ENCODE results near the gene BICRA.

Gene BICRA

DNA sequence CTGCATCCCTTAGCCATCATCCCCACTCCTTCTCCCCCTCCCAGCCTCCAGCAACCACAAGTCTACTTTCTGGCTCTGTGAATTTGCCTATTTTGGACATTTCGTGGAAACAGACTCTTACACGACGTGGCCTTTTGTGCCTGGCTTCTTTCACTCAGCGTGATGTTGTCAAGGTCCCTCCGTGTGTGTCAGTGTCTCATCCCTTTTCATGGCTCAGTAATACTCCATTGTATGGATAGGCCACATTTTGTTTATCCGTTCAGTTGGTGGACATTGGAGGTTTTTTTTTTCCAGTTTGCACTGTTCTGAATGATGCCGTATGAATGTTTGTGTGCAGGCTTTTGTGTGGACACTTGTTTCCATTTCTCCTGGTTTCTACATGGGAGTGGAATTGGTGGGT lies 38.0 kb downstream of the BICRA start:
- Histone ChIP-seq H3K27me3 (ENCODE audit: control insufficient read depth, insufficient read depth, low read length, poor library complexity, severe bottlenecking) (no peaks in the 10 kb centered on the region), H3K4me1 (ENCODE audit: control insufficient read depth, insufficient read depth, low read length) (no peaks in the 10 kb centered on the region), H3K9me3 (ENCODE audit: control insufficient read depth, low read length) (no peaks in the 10 kb centered on the region), H3K27ac (ENCODE audit: insufficient read depth, low read depth, low read length, poor library complexity, severe bottlenecking) (no peak overlapping the region), H3K4me3 (ENCODE audit: insufficient read depth, low read depth, low read length) (no peak overlapping the region), H3K36me3 (ENCODE audit: control insufficient read depth, insufficient read depth, low read length) (no peaks in the 10 kb centered on the region)
- 92 to 95% methylated on average over 7 of the region's 7 CpGs for WGBS, 2 experiments

DNA sequence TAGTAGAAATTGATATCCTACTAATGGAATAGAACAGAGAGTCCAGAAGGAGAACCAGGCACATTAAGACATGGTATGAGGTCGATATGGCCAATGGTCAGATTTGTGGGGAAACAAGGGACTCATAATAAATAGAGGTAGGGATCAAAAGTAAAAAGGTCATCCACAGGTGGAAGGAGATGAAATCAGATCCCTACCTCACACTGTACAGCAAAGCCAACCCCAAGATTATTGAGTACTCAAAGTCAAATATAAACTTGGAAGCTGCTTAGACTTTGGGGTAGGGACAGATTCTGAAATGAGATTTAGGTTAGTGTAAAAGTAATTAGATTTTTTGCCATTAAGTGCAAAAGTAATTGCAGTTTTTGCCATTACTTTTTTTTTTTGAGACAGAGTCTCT lies 40.7 kb downstream of the BICRA start:
- no peaks in the 10 kb centered on the region for H3K36me3 ChIP-seq (ENCODE audit: control insufficient read depth, insufficient read depth, low read length)

DNA sequence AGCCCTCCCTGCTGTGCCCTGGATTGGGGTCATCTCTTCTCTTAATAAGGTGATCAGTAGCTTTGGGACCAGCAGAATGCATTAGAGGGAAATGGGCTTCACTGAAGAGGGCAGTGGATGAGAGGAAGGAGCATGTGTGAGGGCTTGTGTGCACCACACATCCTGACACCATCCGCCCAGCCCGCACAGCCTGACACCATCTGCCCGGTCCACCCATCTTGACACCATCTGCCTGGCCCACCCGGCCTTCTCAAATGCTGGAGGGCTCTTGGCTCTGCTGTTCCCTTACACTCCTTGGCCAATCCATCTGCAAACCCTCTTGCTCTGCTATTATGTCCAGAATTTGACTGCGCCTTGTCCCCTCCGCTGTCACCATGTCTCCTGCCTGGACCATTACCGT lies 41.8 kb downstream of the BICRA start:
- WGBS, 2 experiments, result 95 to 96% methylated on average over 7 of the region's 7 CpGs
- Histone ChIP-seq H3K36me3 (ENCODE audit: control insufficient read depth, insufficient read depth, low read length) (no peaks in the 10 kb centered on the region), H3K27ac (ENCODE audit: insufficient read depth, low read depth, low read length, poor library complexity, severe bottlenecking) (no peak overlapping the region), H3K4me3 (ENCODE audit: insufficient read depth, low read depth, low read length) (no peak overlapping the region), H3K27me3 (ENCODE audit: control insufficient read depth, insufficient read depth, low read length, poor library complexity, severe bottlenecking) (no peaks in the 10 kb centered on the region), H3K4me1 (ENCODE audit: control insufficient read depth, insufficient read depth, low read length) (no peaks in the 10 kb centered on the region), H3K9me3 (ENCODE audit: control insufficient read depth, low read length) (no peaks in the 10 kb centered on the region)

More for the DNA sequence above, 40.7 kb downstream of the BICRA start:
- no peak overlapping the region for H3K27ac ChIP-seq (ENCODE audit: insufficient read depth, low read depth, low read length, poor library complexity, severe bottlenecking)
- H3K4me1 ChIP-seq (ENCODE audit: control insufficient read depth, insufficient read depth, low read length), result no peaks in the 10 kb centered on the region
- 92 to 97% methylated on average over 1 of the region's 1 CpG for WGBS, 2 experiments
- no peaks in the 10 kb centered on the region for H3K9me3 ChIP-seq (ENCODE audit: control insufficient read depth, low read length)
- no peaks in the 10 kb centered on the region for H3K27me3 ChIP-seq (ENCODE audit: control insufficient read depth, insufficient read depth, low read length, poor library complexity, severe bottlenecking)
- no peak overlapping the region for H3K4me3 ChIP-seq (ENCODE audit: insufficient read depth, low read depth, low read length)

- H3K36me3 ChIP-seq (ENCODE audit: control insufficient read depth, insufficient read depth, low read length), result no peaks in the 10 kb centered on the region
- H3K4me3 ChIP-seq (ENCODE audit: insufficient read depth, low read depth, low read length), result no peak overlapping the region
- no peaks in the 10 kb centered on the region for H3K9me3 ChIP-seq (ENCODE audit: control insufficient read depth, low read length)
- WGBS, 2 experiments, result 91 to 93% methylated on average over 12 of the region's 12 CpGs
- no peak overlapping the region for H3K27ac ChIP-seq (ENCODE audit: insufficient read depth, low read depth, low read length, poor library complexity, severe bottlenecking)
- H3K4me1 ChIP-seq (ENCODE audit: control insufficient read depth, insufficient read depth, low read length), result no peaks in the 10 kb centered on the region
- H3K27me3 ChIP-seq (ENCODE audit: control insufficient read depth, insufficient read depth, low read length, poor library complexity, severe bottlenecking), result no peaks in the 10 kb centered on the region
Measured at GRCh38 chr19:47651132-47651531, 42.2 kb downstream of the BICRA start.

- H3K36me3 ChIP-seq (ENCODE audit: control insufficient read depth, insufficient read depth, low read length), result no peaks in the 10 kb centered on the region
- H3K27me3 ChIP-seq (ENCODE audit: control insufficient read depth, insufficient read depth, low read length, poor library complexity, severe bottlenecking), result no peaks in the 10 kb centered on the region
- no peak overlapping the region for H3K4me3 ChIP-seq (ENCODE audit: insufficient read depth, low read depth, low read length)
- no peaks in the 10 kb centered on the region for H3K4me1 ChIP-seq (ENCODE audit: control insufficient read depth, insufficient read depth, low read length)
- WGBS, 2 experiments, result 90 to 92% methylated on average over 9 of the region's 9 CpGs
- H3K27ac ChIP-seq (ENCODE audit: insufficient read depth, low read depth, low read length, poor library complexity, severe bottlenecking), result no peak overlapping the region
- H3K9me3 ChIP-seq (ENCODE audit: control insufficient read depth, low read length), result no peaks in the 10 kb centered on the region
Measured at GRCh38 chr19:47651691-47652090, 42.8 kb downstream of the BICRA start.

DNA sequence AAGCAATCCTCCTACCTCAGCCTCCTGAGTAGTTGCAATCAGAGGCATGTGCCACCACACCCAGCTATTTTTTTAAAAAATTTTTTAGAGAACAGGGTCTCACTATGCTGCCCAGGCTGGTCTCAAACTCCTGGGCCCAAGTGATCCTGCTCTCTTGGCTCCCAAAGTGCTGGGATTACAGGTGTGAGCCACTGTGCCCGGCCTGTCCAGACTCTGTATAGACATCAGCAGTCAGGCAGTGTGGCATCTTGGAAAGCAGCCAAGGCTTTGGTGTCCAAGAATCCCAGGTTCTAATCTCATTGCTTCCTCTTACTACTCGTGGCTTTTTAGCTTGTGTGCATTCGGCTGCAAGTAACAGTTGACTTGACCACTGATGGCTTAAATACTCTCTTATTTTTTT lies 43.4 kb downstream of the BICRA start:
- Histone ChIP-seq H3K27ac (ENCODE audit: insufficient read depth, low read depth, low read length, poor library complexity, severe bottlenecking) (no peak overlapping the region), H3K4me3 (ENCODE audit: insufficient read depth, low read depth, low read length) (no peak overlapping the region), H3K9me3 (ENCODE audit: control insufficient read depth, low read length) (no peaks in the 10 kb centered on the region), H3K27me3 (ENCODE audit: control insufficient read depth, insufficient read depth, low read length, poor library complexity, severe bottlenecking) (no peaks in the 10 kb centered on the region), H3K36me3 (ENCODE audit: control insufficient read depth, insufficient read depth, low read length) (no peaks in the 10 kb centered on the region), H3K4me1 (ENCODE audit: control insufficient read depth, insufficient read depth, low read length) (no peaks in the 10 kb centered on the region)
- 95 to 96% methylated on average over 3 of the region's 3 CpGs for WGBS, 2 experiments

GRCh38 chr19:47653856-47654255 lies 44.9 kb downstream of the BICRA start:
- Histone ChIP-seq H3K4me3 (ENCODE audit: insufficient read depth, low read depth, low read length) (no peak overlapping the region), H3K9me3 (ENCODE audit: control insufficient read depth, low read length) (no peaks in the 10 kb centered on the region), H3K27me3 (ENCODE audit: control insufficient read depth, insufficient read depth, low read length, poor library complexity, severe bottlenecking) (no peaks in the 10 kb centered on the region), H3K36me3 (ENCODE audit: control insufficient read depth, insufficient read depth, low read length) (no peaks in the 10 kb centered on the region), H3K27ac (ENCODE audit: insufficient read depth, low read depth, low read length, poor library complexity, severe bottlenecking) (no peak overlapping the region), H3K4me1 (ENCODE audit: control insufficient read depth, insufficient read depth, low read length) (no peaks in the 10 kb centered on the region)
- WGBS, 2 experiments, result 95 to 96% methylated on average over 13 of the region's 13 CpGs

- no peaks in the 10 kb centered on the region for H3K27me3 ChIP-seq (ENCODE audit: control insufficient read depth, insufficient read depth, low read length, poor library complexity, severe bottlenecking)
- WGBS, 2 experiments, result 87 to 93% methylated on average over 2 to 3 of the region's 3 CpGs
- H3K4me3 ChIP-seq (ENCODE audit: insufficient read depth, low read depth, low read length), result no peak overlapping the region
- H3K9me3 ChIP-seq (ENCODE audit: control insufficient read depth, low read length), result no peaks in the 10 kb centered on the region
- H3K27ac ChIP-seq (ENCODE audit: insufficient read depth, low read depth, low read length, poor library complexity, severe bottlenecking), result no peak overlapping the region
- H3K4me1 ChIP-seq (ENCODE audit: control insufficient read depth, insufficient read depth, low read length), result no peaks in the 10 kb centered on the region
- H3K36me3 ChIP-seq (ENCODE audit: control insufficient read depth, insufficient read depth, low read length), result no peaks in the 10 kb centered on the region
Measured at GRCh38 chr19:47657719-47658118, 48.8 kb downstream of the BICRA start.

GRCh38 chr19:47658431-47659348 lies 49.8 kb downstream of the BICRA start:
- Histone ChIP-seq H3K9me3 (ENCODE audit: control insufficient read depth, low read length) (no peaks in the 10 kb centered on the region), H3K27me3 (ENCODE audit: control insufficient read depth, insufficient read depth, low read length, poor library complexity, severe bottlenecking) (no peaks in the 10 kb centered on the region), H3K36me3 (ENCODE audit: control insufficient read depth, insufficient read depth, low read length) (no peaks in the 10 kb centered on the region), H3K4me3 (ENCODE audit: insufficient read depth, low read depth, low read length) (no peak overlapping the region), H3K4me1 (ENCODE audit: control insufficient read depth, insufficient read depth, low read length) (no peaks in the 10 kb centered on the region), H3K27ac (ENCODE audit: insufficient read depth, low read depth, low read length, poor library complexity, severe bottlenecking) (no peak overlapping the region)
- 93 to 94% methylated on average over 24 of the region's 24 CpGs for WGBS, 2 experiments

DNA sequence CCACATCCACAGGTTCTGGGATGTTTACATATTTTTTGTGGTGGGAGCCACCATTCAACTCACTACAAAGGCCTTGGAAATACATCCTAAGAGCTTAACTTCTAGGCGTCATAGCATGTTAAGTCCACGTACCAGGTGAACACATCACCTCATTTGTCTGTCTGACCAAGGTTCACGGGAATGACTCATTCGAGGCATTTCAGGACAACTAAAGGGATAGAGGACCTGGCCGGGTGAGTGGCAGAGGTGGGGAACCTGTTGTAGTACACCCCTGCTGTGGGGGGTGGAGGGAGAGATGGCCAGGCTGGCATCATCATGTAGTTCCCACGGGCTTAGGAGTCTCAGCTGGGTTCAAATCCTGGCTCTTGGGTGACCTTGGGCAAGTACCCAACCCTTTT lies 51.5 kb downstream of the BICRA start:
- Histone ChIP-seq H3K4me3 (ENCODE audit: insufficient read depth, low read depth, low read length) (no peak overlapping the region), H3K9me3 (ENCODE audit: control insufficient read depth, low read length) (no peaks in the 10 kb centered on the region), H3K36me3 (ENCODE audit: control insufficient read depth, insufficient read depth, low read length) (no peaks in the 10 kb centered on the region), H3K4me1 (ENCODE audit: control insufficient read depth, insufficient read depth, low read length) (no peaks in the 10 kb centered on the region), H3K27ac (ENCODE audit: insufficient read depth, low read depth, low read length, poor library complexity, severe bottlenecking) (no peak overlapping the region), H3K27me3 (ENCODE audit: control insufficient read depth, insufficient read depth, low read length, poor library complexity, severe bottlenecking) (no peaks in the 10 kb centered on the region)
- 95 to 97% methylated on average over 6 of the region's 6 CpGs for WGBS, 2 experiments
